Measurements from ENCODE around the gene DOK1. TPM values are rescaled to one million over a fixed set of nuclear protein-coding genes. Genes with fewer than 3 reads are reported as not detected.

Gene DOK1
- total and polyA plus RNA-seq, 10 donors: 19.9 to 59.1 (median 39.7) TPM

GRCh38 chr2:74569686-74570085 lies 15.2 kb downstream of the DOK1 start:
- intact Hi-C loops (cut with DNase I; ENCODE audit: low total_unique reads): no loop called here
- Histone ChIP-seq H3K4me1 (peaks cover 8 to 40% (median 19%) of the 10 kb centered on the region in 6 donors), H3K4me3 (no peak overlapping the region), H3K9me3 (no peaks in the 10 kb centered on the region), H3K27me3 (replicated peaks in 1 of 7) (no peaks in the 10 kb centered on the region), H3K36me3 (no peaks in the 10 kb centered on the region), H3K27ac (no peak overlapping the region)
- DNase-seq: no peak
- TF ChIP-seq POLR2AphosphoS5 (IDR thresholded peaks at IDR 0.05) (no peak), POLR2A (IDR thresholded peaks at IDR 0.05) (no peak), CTCF (IDR thresholded peaks at IDR 0.05 in 8 of 11, conservative IDR thresholded peaks at IDR 0.05 in 3 of 11) (no peak)
- 39 to 96% (median 87%) methylated on average over 1 of the region's 1 CpG for WGBS, 5 donors

GRCh38 chr2:74571058-74571457 lies 16.5 kb downstream of the DOK1 start:
- H3K9me3 ChIP-seq: no peaks in the 10 kb centered on the region
- peak overlapping the region in 6 of 8 donors; percentile 44 to 61 (median 54) for H3K27ac ChIP-seq
- H3K36me3 ChIP-seq: no peaks in the 10 kb centered on the region
- TF ChIP-seq CTCF (IDR thresholded peaks at IDR 0.05 in 8 of 11, conservative IDR thresholded peaks at IDR 0.05 in 3 of 11) (no peak), POLR2A (IDR thresholded peaks at IDR 0.05) (no peak), POLR2AphosphoS5 (IDR thresholded peaks at IDR 0.05) (no peak)
- H3K27me3 ChIP-seq (replicated peaks in 1 of 7): no peaks in the 10 kb centered on the region
- intact Hi-C loops (cut with DNase I; ENCODE audit: low total_unique reads): no loop called here
- no peak for DNase-seq
- 37 to 56% (median 47%) methylated on average over 1 of the region's 1 CpG for WGBS, 5 donors
- H3K4me1 ChIP-seq: peaks cover 8 to 53% (median 22%) of the 10 kb centered on the region in 6 donors
- no peak overlapping the region for H3K4me3 ChIP-seq

GRCh38 chr2:74572178-74572925 lies 17.8 kb downstream of the DOK1 start:
- intact Hi-C loops (cut with DNase I; ENCODE audit: low total_unique reads): no loop called here
- no peak for TF ChIP-seq CTCF (IDR thresholded peaks at IDR 0.05 in 8 of 11, conservative IDR thresholded peaks at IDR 0.05 in 3 of 11)
- no peak for TF ChIP-seq POLR2A (IDR thresholded peaks at IDR 0.05)
- TF ChIP-seq POLR2AphosphoS5 (IDR thresholded peaks at IDR 0.05): no peak
- 59 to 85% (median 81%) methylated on average over 3 of the region's 3 CpGs for WGBS, 5 donors
- DNase-seq: no peak
- Histone ChIP-seq H3K4me3 (no peak overlapping the region), H3K36me3 (no peaks in the 10 kb centered on the region), H3K4me1 (peaks cover 8 to 66% (median 32%) of the 10 kb centered on the region in 6 donors), H3K27me3 (replicated peaks in 1 of 7) (no peaks in the 10 kb centered on the region), H3K9me3 (no peaks in the 10 kb centered on the region), H3K27ac (peak overlapping the region in 2 of 8 donors; percentile 60 to 75)

GRCh38 chr2:74573747-74574562 lies 19.4 kb downstream of the DOK1 start:
- no peak for DNase-seq
- Histone ChIP-seq H3K27ac (peak overlapping the region in 7 of 8 donors; percentile 42 to 75 (median 56)), H3K4me1 (peaks cover 8 to 82% (median 39%) of the 10 kb centered on the region in 6 donors), H3K4me3 (peak overlapping the region in 2 of 8 donors; percentile 2 to 29), H3K9me3 (no peaks in the 10 kb centered on the region), H3K36me3 (no peaks in the 10 kb centered on the region), H3K27me3 (replicated peaks in 1 of 7) (no peaks in the 10 kb centered on the region)
- WGBS, 5 donors: 22 to 33% (median 29%) methylated on average over 7 of the region's 7 CpGs
- no peak for TF ChIP-seq POLR2A (IDR thresholded peaks at IDR 0.05)
- TF ChIP-seq CTCF (IDR thresholded peaks at IDR 0.05 in 8 of 11, conservative IDR thresholded peaks at IDR 0.05 in 3 of 11): no peak
- no peak for TF ChIP-seq POLR2AphosphoS5 (IDR thresholded peaks at IDR 0.05)
- intact Hi-C loops (cut with DNase I; ENCODE audit: low total_unique reads): no loop called here
